K562 (cell line): ENCODE measurements around the gene COL23A1. TPM values are rescaled to one million over a fixed set of nuclear protein-coding genes. Genes with fewer than 3 reads are reported as not detected.

Experiments
- ATAC-seq: fragments of 200-7000 bp; cut with Tn5 transposase; 3 replicates; pipeline ENCODE4 v1.9.1; 2020; ENCODE audit warnings: moderate library complexity
- BruUV-seq: library from RNA; stranded (reverse); fragments of 400-500 nt; replicated peaks from 2 replicates; lab custom pipeline; 2021; lab: Mats Ljungman, UMichigan
- CTCF ChIA-PET: fragments of 300-600 bp; formaldehyde crosslinking; extraction: SDS; loops from one replicate; lab custom pipeline; 2021; ENCODE audit warnings: low intra/inter-chr PET ratio; lab: Yijun Ruan, JAX
- POLR2A ChIA-PET: fragments of 300-600, 350-650 bp; sonication (Branson Sonifier 250); formaldehyde crosslinking; extraction: SDS; loops from one replicate; lab custom pipeline; 2021; ENCODE audit warnings: antibody characterized with exemption, inconsistent platforms; lab: Yijun Ruan, JAX
- DNase-seq, 4 experiments: peaks; one replicate each; pipeline versions ENCODE4 v3.0.0 to v3.0.0-alpha.2; 2011 to 2018; ENCODE audit warnings: low spot score in 3 of 4, mixed read lengths in 3 of 4; ENCODE audit errors: extremely low read depth in 1 of 4
- FAIRE-seq: peaks from 2 replicates; lab custom pipeline; 2011; peaks lifted over from hg19 to GRCh38; lab: Jason Lieb, UNC
- H2AFZ ChIP-seq: 2 replicates; pipeline ENCODE4 v1.6.0; 2011; ENCODE audit warnings: low read depth, low read length, control low read depth, inconsistent platforms
- H3K27ac ChIP-seq: fragments of 200-600 bp; 3 replicates; pipeline ENCODE4 v1.8.0; 2011; ENCODE audit warnings: low read depth, mild to moderate bottlenecking, control low read depth, inconsistent platforms, low read length, moderate library complexity, mixed read lengths; ENCODE audit errors: extremely low read depth
- H3K27me3 ChIP-seq, 2 experiments: fragments of 300-600 bp in 1 of 2; 2 replicates in 1 of 2; 3 replicates in 1 of 2; pipeline versions ENCODE4 v1.6.0 to v1.8.0; 2011; ENCODE audit warnings: inconsistent platforms in 2 of 2, low read length in 2 of 2, mild to moderate bottlenecking in 1 of 2, mixed read lengths in 1 of 2, moderate library complexity in 1 of 2; ENCODE audit not compliant: control insufficient read depth in 2 of 2, insufficient read depth in 2 of 2
- H3K36me3 ChIP-seq: fragments of 300-600 bp; 3 replicates; pipeline ENCODE4 v1.8.0; 2011; ENCODE audit warnings: mild to moderate bottlenecking, low read length, inconsistent platforms; ENCODE audit not compliant: control insufficient read depth, insufficient read depth
- H3K4me1 ChIP-seq, 2 experiments: fragments of 200-600 bp in 1 of 2; replicated peaks in 1 of 2; 2 replicates in 1 of 2; 3 replicates in 1 of 2; pipeline versions ENCODE4 v1.5.1 to v1.8.0; 2011; ENCODE audit warnings: inconsistent platforms in 2 of 2, low read length in 2 of 2, mild to moderate bottlenecking in 1 of 2, mixed read lengths in 1 of 2, moderate library complexity in 1 of 2; ENCODE audit not compliant: control insufficient read depth in 2 of 2, insufficient read depth in 2 of 2
- H3K4me2 ChIP-seq: 2 replicates; pipeline ENCODE4 v1.6.1; 2011; ENCODE audit warnings: low read length, control low read depth, inconsistent platforms, mixed read lengths; ENCODE audit not compliant: insufficient read depth
- H3K4me3 ChIP-seq: fragments of 200-600 bp; sonication (generic), shearing (Covaris generic); 2 replicates; pipeline ENCODE4 v1.5.1; 2016; ENCODE audit warnings: control low read depth, inconsistent platforms
- H3K79me2 ChIP-seq: fragments of 200-600 bp; 3 replicates; pipeline ENCODE4 v1.8.0; 2011; ENCODE audit warnings: low read length, inconsistent platforms; ENCODE audit not compliant: control insufficient read depth, insufficient read depth
- H3K9ac ChIP-seq, 2 experiments: 2 replicates each; pipeline versions ENCODE4 v1.6.0 to v1.6.1; 2011; ENCODE audit warnings: low read depth in 2 of 2, low read length in 2 of 2, control low read depth in 1 of 2, inconsistent platforms in 1 of 2, mild to moderate bottlenecking in 1 of 2, mixed read lengths in 1 of 2; ENCODE audit not compliant: insufficient read depth in 1 of 2
- H3K9me1 ChIP-seq: one replicate; pipeline ENCODE4 v1.6.0; 2011; ENCODE audit warnings: inconsistent platforms, mild to moderate bottlenecking, low read length, moderate library complexity; ENCODE audit not compliant: control insufficient read depth, insufficient read depth
- H3K9me3 ChIP-seq: replicated peaks from 2 replicates; pipeline ENCODE4 v1.5.1; 2011; ENCODE audit warnings: low read depth, low read length, inconsistent platforms; ENCODE audit not compliant: control insufficient read depth, insufficient read depth
- H4K20me1 ChIP-seq: replicated peaks from 2 replicates; pipeline ENCODE4 v1.6.1; 2011; ENCODE audit warnings: low read length, inconsistent platforms, mixed read lengths; ENCODE audit not compliant: control insufficient read depth, insufficient read depth
- BRD9 ChIP-seq: fragments of 450-650 bp; IDR thresholded peaks from 2 replicates; pipeline ENCODE4 v1.6.1; 2018; ENCODE audit warnings: low read depth; ENCODE audit not compliant: partially characterized antibody
- CBX8 ChIP-seq: fragments of 200-600 bp; sonication (generic); IDR thresholded peaks from 2 replicates; pipeline ENCODE4 v1.6.1; 2012; ENCODE audit warnings: borderline replicate concordance, mixed run types, low read depth, mild to moderate bottlenecking, moderate library complexity, mixed read lengths, low read length, control low read depth, inconsistent platforms; ENCODE audit not compliant: poor library complexity, severe bottlenecking; ENCODE audit errors: extremely low read depth
- ESRRB ChIP-seq: fragments of 250-450 bp; sonication (Bioruptor Pico); IDR thresholded peaks from 2 replicates; pipeline ENCODE4 v1.5.0; 2020; ENCODE audit warnings: mild to moderate bottlenecking, moderate library complexity, borderline replicate concordance
- MTF1 ChIP-seq: fragments of 250-450 bp; sonication (Bioruptor Pico); IDR thresholded peaks from 2 replicates; pipeline ENCODE4 v1.9.0; 2021; ENCODE audit warnings: moderate library complexity, mild to moderate bottlenecking, inconsistent platforms, borderline replicate concordance
- POLR2A ChIP-seq: fragments of 450-650 bp; conservative IDR thresholded peaks from 2 replicates; pipeline ENCODE4 v1.6.1; 2016
- TCF7L2 ChIP-seq: fragments of 150-350 bp; IDR thresholded peaks from 2 replicates; pipeline ENCODE4 v1.6.1; 2016; ENCODE audit warnings: low read depth, mild to moderate bottlenecking, low read length, moderate library complexity
- XRCC5 ChIP-seq: fragments of 200-400 bp; formaldehyde crosslinking; IDR thresholded peaks from 2 replicates; pipeline ENCODE4 v1.6.1; 2017; ENCODE audit warnings: low read depth, mild to moderate bottlenecking, low read length
- YY1 ChIP-seq, 3 experiments: IDR thresholded peaks; 2 replicates each; pipeline ENCODE4 v1.6.1; 2011; ENCODE audit warnings: low read length in 2 of 3, mild to moderate bottlenecking in 2 of 3, moderate library complexity in 2 of 3, borderline replicate concordance in 1 of 3, control low read depth in 1 of 3, low read depth in 1 of 3; ENCODE audit not compliant: insufficient read depth in 3 of 3, insufficient replicate concordance in 2 of 3, control insufficient read depth in 1 of 3, insufficient read length in 1 of 3; ENCODE audit errors: extremely low read depth in 1 of 3
- ZBTB43 ChIP-seq: sonication (generic); formaldehyde crosslinking; IDR thresholded peaks from 2 replicates; pipeline ENCODE4 v1.8.0; 2023; ENCODE audit warnings: mild to moderate bottlenecking, missing genetic modification reagents
- ZNF121 ChIP-seq: sonication (generic); formaldehyde crosslinking; conservative IDR thresholded peaks from 2 replicates; pipeline ENCODE4 v1.8.0; 2022; ENCODE audit warnings: missing genetic modification reagents
- ZNF282 ChIP-seq: sonication (generic); formaldehyde crosslinking; IDR thresholded peaks from 2 replicates; pipeline ENCODE4 v1.8.1; 2023; ENCODE audit warnings: missing genetic modification reagents
- ZNF512 ChIP-seq: IDR thresholded peaks from 2 replicates; pipeline ENCODE4 v1.6.1; 2016; ENCODE audit warnings: missing genetic modification characterization, missing compliant biosample characterization
- ZNF583 ChIP-seq: fragments of 250-450 bp; sonication (Bioruptor Pico); IDR thresholded peaks from 2 replicates; pipeline ENCODE4 v1.4.0; 2020
- ZNF584 ChIP-seq: fragments of 200-800 bp; sonication (Bioruptor generic); IDR thresholded peaks from 2 replicates; pipeline ENCODE4 v1.6.1; 2016; ENCODE audit warnings: low read depth, mild to moderate bottlenecking, missing genetic modification characterization, missing compliant biosample characterization
- ZNF780A ChIP-seq: fragments of 250-450 bp; sonication (Bioruptor Pico); IDR thresholded peaks from 2 replicates; pipeline ENCODE4 v1.5.0; 2021; ENCODE audit warnings: mild to moderate bottlenecking
- WGBS: fragments of 100-300 bp; shearing (Covaris generic); methylation state at CpG from one replicate; pipeline ENCODE4 v1.1.6; 2016; ENCODE audit warnings: low coverage, mixed read lengths; ENCODE audit not compliant: insufficient coverage; ENCODE audit errors: missing lambda C conversion rate; 5-methylcytosine and 5-hydroxymethylcytosine counted together
- in situ Hi-C: fragments of 300-500 bp; cut with MboI; formaldehyde crosslinking; loops from 4 replicates; pipeline ENCODE4 v1.15.0; 2018; ENCODE audit warnings: inconsistent platforms, mixed read lengths
- intact Hi-C: fragments of 100-400 bp; cut with micrococcal nuclease; formaldehyde crosslinking; loops from 2 replicates; pipeline ENCODE4 v1.14.2; 2022
- polyA plus RNA-seq, 8 experiments: library from polyadenylated mRNA; depleted of rRNA in 4 of 8; stranded (reverse) in 5 of 8; unstranded in 3 of 8; fragments of >200 nt; fragmentation: Nextera tagmentation in 2 of 8; fragmentation: Illumina TruSeq in 1 of 8; extraction: Ambion mirVana in 2 of 8; extraction: Trizol in 1 of 8; gene quantifications; 2 replicates each; pipeline versions ENCODE4 v1.2.1 to v1.2.3, GENCODE V29; 2011 to 2014; ENCODE audit warnings: inconsistent platforms in 1 of 8, missing spikeins in 1 of 8
- total RNA-seq, 7 experiments: library from RNA; depleted of rRNA in 6 of 7; stranded (reverse); fragments of >200 nt in 6 of 7; fragmentation: Illumina TruSeq in 2 of 7; extraction: Trizol in 2 of 7; gene quantifications; 2 replicates each; pipeline versions ENCODE4 v1.2.1 to v1.2.3, GENCODE V29; 2011 to 2021; ENCODE audit warnings: low replicate concordance in 1 of 7
- TF ChIP-seq, protein P1 (sequence below): fragments of 250-450 bp; sonication (Bioruptor Pico); IDR thresholded peaks from 2 replicates; pipeline ENCODE4 v1.5.0; 2021

The COL23A1 gene
- total and polyA plus RNA-seq, 9 of the 15 experiments (the other 6 are each of a cell fraction or from before 2014, with no cell fraction given) = 0.09 TPM; not detected in 8

GRCh38 chr5:178495706-178496105 is 94.5 kb downstream of the COL23A1 start:
- H2AFZ ChIP-seq = no peak overlapping the region
- no peak overlapping the region for H3K4me2 ChIP-seq
- no peaks in the 10 kb centered on the region for H3K79me2 ChIP-seq
- H3K9me3 ChIP-seq = no peaks in the 10 kb centered on the region
- no peak overlapping the region for H3K9ac ChIP-seq
- H3K27me3 ChIP-seq = peaks cover 14 to 44% of the 10 kb centered on the region in 2 experiments; a peak in 4 of 5 replicates
- H3K9me1 ChIP-seq = no peaks in the 10 kb centered on the region
- no peak overlapping the region for H3K4me3 ChIP-seq
- DNase-seq (no peak), ATAC-seq (no peak)
- 3% methylated on average over 4 of the region's 4 CpGs for WGBS
- in situ Hi-C loops = no loop called here
- H3K36me3 ChIP-seq = no peaks in the 10 kb centered on the region
- no peak for TF ChIP-seq TCF7L2
- TF ChIP-seq ZBTB43 (CRISPR knock-in tag) = no peak
- no peak for TF ChIP-seq CBX8
- no peak for TF ChIP-seq ZNF282 (CRISPR knock-in tag)
- TF ChIP-seq POLR2A = no peak
- TF ChIP-seq ZNF121 = no peak
- no peak for TF ChIP-seq ESRRB (CRISPR knock-in tag)
- TF ChIP-seq YY1 (IDR thresholded peaks at IDR 0.05; ENCODE audit: borderline replicate concordance in 1 of 3, control insufficient read depth in 1 of 3, extremely low read depth in 1 of 3, insufficient read depth in 3 of 3, insufficient read length in 1 of 3, insufficient replicate concordance in 2 of 3, low read depth in 1 of 3, low read length in 2 of 3) = no peak
- TF ChIP-seq XRCC5 = no peak
- no peak for TF ChIP-seq MTF1 (CRISPR knock-in tag)
- TF ChIP-seq ZNF780A (CRISPR knock-in tag) = no peak
- TF ChIP-seq ZNF584 (CRISPR knock-in tag) = no peak
- TF ChIP-seq ZNF512 (tag) = no peak
- no peak for TF ChIP-seq BRD9
- no peak for TF ChIP-seq ZNF583 (CRISPR knock-in tag)
- TF ChIP-seq, protein P1, sequence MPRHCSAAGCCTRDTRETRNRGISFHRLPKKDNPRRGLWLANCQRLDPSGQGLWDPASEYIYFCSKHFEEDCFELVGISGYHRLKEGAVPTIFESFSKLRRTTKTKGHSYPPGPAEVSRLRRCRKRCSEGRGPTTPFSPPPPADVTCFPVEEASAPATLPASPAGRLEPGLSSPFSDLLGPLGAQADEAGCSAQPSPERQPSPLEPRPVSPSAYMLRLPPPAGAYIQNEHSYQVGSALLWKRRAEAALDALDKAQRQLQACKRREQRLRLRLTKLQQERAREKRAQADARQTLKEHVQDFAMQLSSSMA (CRISPR knock-in tag) = no peak
- TF ChIP-seq, all 486 proteins: peak for 0
- no peaks in the 10 kb centered on the region for H3K4me1 ChIP-seq
- POLR2A ChIA-PET = interaction anchor here (0.9 kb wide), 2 partner anchors 9 to 17 kb away, joined by 3 to 4 read pairs; no protein-coding TSS in a partner anchor
- CTCF ChIA-PET = no interaction called here
- FAIRE-seq = no peak
- H3K27ac ChIP-seq = no peak overlapping the region
- intact Hi-C loops = no loop called here
- BruUV-seq = no TSS peak
- H4K20me1 ChIP-seq = no peaks in the 10 kb centered on the region
